H1 (cell line): ENCODE measurements around the gene KCNMA1. TPM values are rescaled to one million over a fixed set of nuclear protein-coding genes. Genes with fewer than 3 reads are reported as not detected.

ENCODE experiments used
- CTCF ChIA-PET: fragments of 300-600 bp; sonication (Branson Sonifier 250); formaldehyde crosslinking; loops from one replicate; lab custom pipeline; 2021; ENCODE audit not compliant: partially characterized antibody; lab: Charles Lee
- POLR2A ChIA-PET: fragments of 300-600 bp; sonication (Branson Sonifier 250); formaldehyde crosslinking; loops from one replicate; lab custom pipeline; 2021; ENCODE audit warnings: inconsistent platforms; ENCODE audit not compliant: partially characterized antibody; lab: Charles Lee
- DNase-seq, 2 experiments: peaks; one replicate each; pipeline versions ENCODE4 v3.0.0 to v3.0.0-alpha.2; 2010 to 2022; ENCODE audit warnings: low spot score in 2 of 2, low read depth in 1 of 2, mixed read lengths in 1 of 2
- FAIRE-seq: peaks from 2 replicates; lab custom pipeline; 2011; peaks lifted over from hg19 to GRCh38; lab: Jason Lieb, UNC
- H2AFZ ChIP-seq: 2 replicates; pipeline ENCODE4 v1.8.1; 2012; ENCODE audit warnings: low read length, inconsistent platforms
- H2AK5ac ChIP-seq: 2 replicates; pipeline ENCODE4 v1.6.1; 2013; ENCODE audit warnings: low read depth, low read length
- H2BK120ac ChIP-seq: replicated peaks from 2 replicates; pipeline ENCODE3; 2013; ENCODE audit warnings: low read depth, low read length, inconsistent platforms
- H2BK12ac ChIP-seq: 2 replicates; pipeline ENCODE4 v1.6.1; 2013; ENCODE audit warnings: low read depth, low read length
- H2BK15ac ChIP-seq: 2 replicates; pipeline ENCODE4 v1.6.1; 2013; ENCODE audit warnings: low read length
- H2BK20ac ChIP-seq: 2 replicates; pipeline ENCODE4 v1.6.1; 2013; ENCODE audit warnings: low read length
- H2BK5ac ChIP-seq: 2 replicates; pipeline ENCODE4 v1.6.1; 2013; ENCODE audit warnings: low read depth, low read length
- H3K14ac ChIP-seq: 2 replicates; pipeline ENCODE4 v1.6.1; 2013; ENCODE audit warnings: inconsistent platforms; ENCODE audit not compliant: insufficient read length
- H3K18ac ChIP-seq: 2 replicates; pipeline ENCODE4 v1.6.1; 2013; ENCODE audit warnings: low read length; ENCODE audit errors: extremely low read depth
- H3K23ac ChIP-seq: 2 replicates; pipeline ENCODE4 v1.6.1; 2013; ENCODE audit warnings: inconsistent platforms; ENCODE audit not compliant: insufficient read length
- H3K23me2 ChIP-seq: 2 replicates; pipeline ENCODE4 v1.6.1; 2013; ENCODE audit warnings: low read depth, low read length
- H3K27ac ChIP-seq: 2 replicates; pipeline ENCODE4 v1.6.1; 2011; ENCODE audit warnings: low read depth, low read length, inconsistent platforms
- H3K27me3 ChIP-seq, 4 experiments: replicated peaks in 1 of 4; 1 replicate in 1 of 4; 2 replicates in 3 of 4; pipeline versions ENCODE4 v1.6.1 to v1.8.1; 2011 to 2013; ENCODE audit warnings: low read length in 3 of 4, mild to moderate bottlenecking in 3 of 4, inconsistent platforms in 2 of 4, mixed read lengths in 2 of 4, moderate library complexity in 1 of 4; ENCODE audit not compliant: control insufficient read depth in 3 of 4, insufficient read depth in 3 of 4; ENCODE audit errors: extremely low read depth in 1 of 4
- H3K36me3 ChIP-seq, 4 experiments: 2 replicates each; pipeline versions ENCODE4 v1.6.1 to v1.8.1; 2011 to 2013; ENCODE audit warnings: mild to moderate bottlenecking in 4 of 4, low read length in 3 of 4, moderate library complexity in 2 of 4, control low read depth in 1 of 4, inconsistent platforms in 1 of 4; ENCODE audit not compliant: insufficient read depth in 4 of 4, control insufficient read depth in 2 of 4
- H3K4ac ChIP-seq: replicated peaks from 2 replicates; pipeline ENCODE3; 2013; ENCODE audit warnings: low read length, low read depth, mixed read lengths, inconsistent platforms; ENCODE audit not compliant: insufficient read length
- H3K4me1 ChIP-seq, 4 experiments: replicated peaks in 1 of 4; 1 replicate in 1 of 4; 2 replicates in 3 of 4; pipeline versions ENCODE4 v1.6.1 to v1.8.1; 2011 to 2013; ENCODE audit warnings: low read length in 3 of 4, inconsistent platforms in 2 of 4, mixed read lengths in 1 of 4; ENCODE audit not compliant: insufficient read depth in 4 of 4, control insufficient read depth in 3 of 4
- H3K4me2 ChIP-seq, 2 experiments: 2 replicates each; pipeline versions ENCODE4 v1.6.1 to v1.8.1; 2011 to 2013; ENCODE audit warnings: low read depth in 2 of 2, low read length in 2 of 2, control low read depth in 1 of 2, inconsistent platforms in 1 of 2, mild to moderate bottlenecking in 1 of 2; ENCODE audit not compliant: insufficient read depth in 1 of 2
- H3K4me3 ChIP-seq, 4 experiments: fragments of 200-600, 300-600 bp in 1 of 4; sonication (generic), shearing (Covaris generic), sonication (Bioruptor Twin) in 1 of 4; 2 replicates each; pipeline versions ENCODE4 v1.5.1 to v1.8.1; 2011 to 2016; ENCODE audit warnings: low read length in 4 of 4, low read depth in 3 of 4, control low read depth in 2 of 4, inconsistent platforms in 2 of 4, mild to moderate bottlenecking in 2 of 4, mixed read lengths in 1 of 4, moderate library complexity in 1 of 4; ENCODE audit not compliant: insufficient read depth in 2 of 4; ENCODE audit errors: extremely low read depth in 1 of 4
- H3K56ac ChIP-seq: replicated peaks from 2 replicates; pipeline ENCODE3; 2013; ENCODE audit warnings: low read depth, mild to moderate bottlenecking, mixed read lengths, low read length, inconsistent platforms; ENCODE audit not compliant: insufficient read length
- H3K79me1 ChIP-seq: 2 replicates; pipeline ENCODE4 v1.6.1; 2013; ENCODE audit warnings: low read depth, low read length, control low read depth
- H3K79me2 ChIP-seq, 2 experiments: 2 replicates each; pipeline versions ENCODE4 v1.6.1 to v1.8.1; 2012 to 2013; ENCODE audit warnings: low read length in 2 of 2, mild to moderate bottlenecking in 2 of 2, inconsistent platforms in 1 of 2; ENCODE audit not compliant: insufficient read depth in 2 of 2, control insufficient read depth in 1 of 2
- H3K9ac ChIP-seq, 4 experiments: replicated peaks in 1 of 4; 1 replicate in 1 of 4; 2 replicates in 3 of 4; pipeline versions ENCODE4 v1.6.1 to v1.8.1; 2011 to 2013; ENCODE audit warnings: low read depth in 3 of 4, low read length in 3 of 4, control low read depth in 2 of 4, mild to moderate bottlenecking in 2 of 4, moderate library complexity in 2 of 4, inconsistent platforms in 1 of 4; ENCODE audit errors: extremely low read depth in 1 of 4
- H3K9me3 ChIP-seq, 2 experiments: 2 replicates each; pipeline versions ENCODE4 v1.6.1 to v1.8.1; 2012 to 2013; ENCODE audit warnings: mild to moderate bottlenecking in 2 of 2, moderate library complexity in 2 of 2, control low read depth in 1 of 2, inconsistent platforms in 1 of 2, low read depth in 1 of 2, low read length in 1 of 2, mixed read lengths in 1 of 2; ENCODE audit not compliant: insufficient read depth in 2 of 2
- H4K20me1 ChIP-seq, 2 experiments: replicated peaks in 1 of 2; 2 replicates each; pipeline versions ENCODE3 to v1.8.1; 2011 to 2013; ENCODE audit warnings: inconsistent platforms in 2 of 2, low read length in 2 of 2, mild to moderate bottlenecking in 1 of 2; ENCODE audit not compliant: insufficient read depth in 2 of 2, control insufficient read depth in 1 of 2
- H4K5ac ChIP-seq: 2 replicates; pipeline ENCODE4 v1.6.1; 2013; ENCODE audit warnings: low read length, low read depth, mixed read lengths, inconsistent platforms; ENCODE audit not compliant: insufficient read length
- H4K8ac ChIP-seq: 2 replicates; pipeline ENCODE4 v1.8.0; 2013; ENCODE audit warnings: mild to moderate bottlenecking, moderate library complexity, low read length, inconsistent platforms; ENCODE audit not compliant: insufficient read depth; ENCODE audit errors: extremely low read depth
- H4K91ac ChIP-seq: replicated peaks from 2 replicates; pipeline ENCODE3; 2013; ENCODE audit warnings: low read length, mixed read lengths, inconsistent platforms; ENCODE audit not compliant: insufficient read length
- POLR2A ChIP-seq, 2 experiments: IDR thresholded peaks; 1 replicate in 1 of 2; 2 replicates in 1 of 2; pipeline ENCODE4 v1.6.1; 2011; ENCODE audit warnings: low read depth in 2 of 2, low read length in 2 of 2, mild to moderate bottlenecking in 2 of 2; ENCODE audit errors: control extremely low read depth in 1 of 2
- TAF1 ChIP-seq: IDR thresholded peaks from 2 replicates; pipeline ENCODE4 v1.6.1; 2011; ENCODE audit warnings: mild to moderate bottlenecking, low read depth, low read length
- TCF12 ChIP-seq: IDR thresholded peaks from 2 replicates; pipeline ENCODE4 v1.6.1; 2011; ENCODE audit warnings: low read depth, mild to moderate bottlenecking, low read length
- WGBS, 2 experiments: shearing (Covaris generic) in 1 of 2; methylation state at CpG; one replicate each; pipeline versions ENCODE4 v1.1.6 to v1.1.7; 2013 to 2015; ENCODE audit warnings: low lambda C conversion rate in 2 of 2, mixed read lengths in 2 of 2, inconsistent platforms in 1 of 2, low coverage in 1 of 2, missing lambda C conversion rate in 1 of 2; ENCODE audit not compliant: insufficient replicate concordance in 2 of 2, insufficient coverage in 1 of 2, insufficient read length in 1 of 2; ENCODE audit errors: extremely low coverage in 1 of 2, missing lambda C conversion rate in 1 of 2; 5-methylcytosine and 5-hydroxymethylcytosine counted together
- polyA plus RNA-seq, 7 experiments: library from polyadenylated mRNA; depleted of rRNA in 3 of 7; stranded (reverse) in 5 of 7; unstranded in 2 of 7; fragments of >200 nt in 5 of 7; fragments of 200-250 nt in 2 of 7; gene quantifications; 1 replicate in 5 of 7; 2 replicates in 1 of 7; 4 replicates in 1 of 7; pipeline versions ENCODE4 v1.2.1 to v1.2.3, GENCODE V29; 2011 to 2013; ENCODE audit warnings: missing spikeins in 2 of 7, mixed read lengths in 2 of 7
- total RNA-seq: library from RNA; stranded (reverse); fragmentation: NEBNext Ultra II Directional; extraction: Animal tissue kit (Norgen Biotek cat#: 25700); gene quantifications from 2 replicates; pipeline ENCODE4 v1.2.1, GENCODE V29; 2021

Gene KCNMA1
- total and polyA plus RNA-seq, 2 of the 8 experiments (the other 6 are each of a cell fraction or from before 2014, with no cell fraction given): 10.2 to 11.1 TPM

GRCh38 chr10:77393411-77393810, 244.2 kb downstream of the KCNMA1 start:
- H3K36me3 ChIP-seq: no peaks in the 10 kb centered on the region
- H2BK5ac ChIP-seq: no peak overlapping the region
- no peak overlapping the region for H3K18ac ChIP-seq
- POLR2A ChIA-PET: interaction anchor here (2.2 kb wide), 2 partner anchors 10 to 13 kb away, joined by 7 read pairs; no protein-coding TSS in a partner anchor
- no peaks in the 10 kb centered on the region for H3K79me2 ChIP-seq
- 84% methylated on average over 3 of the region's 3 CpGs; no CpG with 5 or more reads in 1 of the 2 experiments for WGBS, 2 experiments
- FAIRE-seq: no peak
- H2BK12ac ChIP-seq: no peak overlapping the region
- no peak overlapping the region for H3K23ac ChIP-seq
- H3K4ac ChIP-seq: no peak overlapping the region
- H2AFZ ChIP-seq: no peak overlapping the region
- H3K27me3 ChIP-seq: no peaks in the 10 kb centered on the region
- CTCF ChIA-PET: interaction anchor here (0.5 to 7.3 kb wide), 18 partner anchors 8 to 249 kb away, joined by 3 to 49 read pairs (median 4); no protein-coding TSS in a partner anchor
- TF ChIP-seq TCF12: no peak
- no peak for TF ChIP-seq TAF1
- no peak for TF ChIP-seq POLR2A (IDR thresholded peaks at IDR 0.05; ENCODE audit: control extremely low read depth in 1 of 2, low read depth in 2 of 2, low read length in 2 of 2)
- no peaks in the 10 kb centered on the region for H3K79me1 ChIP-seq
- H3K4me3 ChIP-seq: no peak overlapping the region
- H3K23me2 ChIP-seq: no peaks in the 10 kb centered on the region
- no peak overlapping the region for H3K4me2 ChIP-seq
- no peak for DNase-seq
- no peak overlapping the region for H4K91ac ChIP-seq
- no peak overlapping the region for H4K5ac ChIP-seq
- no peak overlapping the region for H3K27ac ChIP-seq
- no peak overlapping the region for H2BK120ac ChIP-seq
- H2BK20ac ChIP-seq: no peak overlapping the region
- H2BK15ac ChIP-seq: no peak overlapping the region
- no peaks in the 10 kb centered on the region for H3K9me3 ChIP-seq
- H2AK5ac ChIP-seq: no peak overlapping the region
- no peak overlapping the region for H3K56ac ChIP-seq
- no peaks in the 10 kb centered on the region for H4K20me1 ChIP-seq
- H4K8ac ChIP-seq: no peak overlapping the region
- peaks cover 0 to 8% (median 5%) of the 10 kb centered on the region in 4 experiments; a peak in 4 of 7 replicates for H3K4me1 ChIP-seq
- H3K9ac ChIP-seq: no peak overlapping the region
- H3K14ac ChIP-seq: no peak overlapping the region
